Testis (tissue), 5 donors: ENCODE data around the gene CDH23. TPM values are rescaled to one million over a fixed set of nuclear protein-coding genes. Genes with fewer than 3 reads are reported as not detected.

Source experiments
- DNase-seq: peaks from one replicate; pipeline ENCODE4 v3.0.0-alpha.2; 2019
- H3K27ac ChIP-seq, 2 donors: fragments of 200-600 bp; sonication (generic); one replicate each; pipeline ENCODE4 v1.5.1; 2019
- H3K27me3 ChIP-seq: fragments of 200-600 bp; sonication (generic); one replicate; pipeline ENCODE4 v1.5.1; 2019
- H3K36me3 ChIP-seq: fragments of 200-600 bp; sonication (generic); one replicate; pipeline ENCODE4 v1.5.1; 2017; ENCODE audit warnings: low read depth; ENCODE audit errors: missing control alignments
- H3K4me1 ChIP-seq: fragments of 200-600 bp; sonication (generic); one replicate; pipeline ENCODE4 v1.5.1; 2019
- H3K4me3 ChIP-seq, 2 donors: fragments of 200-600 bp; sonication (generic); one replicate each; pipeline ENCODE4 v1.5.1; 2017 to 2019
- H3K9me3 ChIP-seq: fragments of 200-600 bp; sonication (generic); one replicate; pipeline ENCODE4 v1.5.1; 2017
- CTCF ChIP-seq, 3 experiments: fragments of 450-650 bp in 2 of 3; fragments of 200-600 bp in 1 of 3; sonication (generic) in 1 of 3; IDR thresholded peaks; one replicate each; pipeline ENCODE4 v1.5.1; 2016 to 2019; ENCODE audit warnings: antibody characterized with exemption in 3 of 3, mild to moderate bottlenecking in 2 of 3, moderate library complexity in 1 of 3
- POLR2A ChIP-seq: fragments of 450-650 bp; IDR thresholded peaks from one replicate; pipeline ENCODE4 v1.6.1; 2017; ENCODE audit warnings: antibody characterized with exemption, mild to moderate bottlenecking, moderate library complexity
- WGBS, 2 donors: methylation state at CpG; one replicate each; pipeline ENCODE4 v1.1.5; 2018; 5-methylcytosine and 5-hydroxymethylcytosine counted together
- intact Hi-C: fragments of 100-400 bp; cut with DNase I; formaldehyde crosslinking; loops from one replicate; pipeline ENCODE4 v1.15.1; 2023; ENCODE audit warnings: low total_unique reads
- long read RNA-seq, 2 donors: transcript quantifications; one replicate each; lab custom pipeline, GENCODE V29; 2026
- polyA plus RNA-seq: library from polyadenylated mRNA; stranded (reverse); fragments of 350-450 nt; fragmentation: Illumina TruSeq; extraction: RNeasy Lipid Tissue Mini Kit (QIAGEN cat#74804); gene quantifications from one replicate; pipeline ENCODE4 v1.2.3, GENCODE V29; 2014; ENCODE audit warnings: low read depth, low replicate concordance; ENCODE audit not compliant: insufficient read depth
- total RNA-seq, 2 donors: library from RNA; depleted of rRNA; stranded (reverse); fragments of >200 nt; gene quantifications; one replicate each; pipeline ENCODE4 v1.2.3, GENCODE V29; 2016

The CDH23 gene
- total RNA-seq (100 to 1,000 TPM in 1 of 2 donors, 10 to 100 TPM in 1; 81.7 to 125 TPM), polyA plus RNA-seq (29.8 TPM)
- long read RNA-seq, donor 1, full-length matches to known transcripts, result 1 of 754 reads
- long read RNA-seq, donor 1, partial matches to known transcripts, result 389 of 754 reads
- long read RNA-seq, donor 1, other reads (novel, unspliced or antisense), result 364 of 754 reads
- long read RNA-seq, donor 2, result 0 reads

- Histone ChIP-seq H3K4me1 (peaks cover 11% of the 10 kb centered on the region), H3K4me3 (peak within 1 kb of the TSS; percentile 55 to 64), H3K9me3 (no peaks in the 10 kb centered on the region), H3K27me3 (no peaks in the 10 kb centered on the region), H3K36me3 (no peaks in the 10 kb centered on the region), H3K27ac (peak within 1 kb of the TSS; percentile 63 to 69)
- DNase-seq, result peak; percentile 73
- TF ChIP-seq CTCF (IDR thresholded peaks at IDR 0.05), result no peak
- no peak for TF ChIP-seq POLR2A
- WGBS, 2 donors, result 0% methylated on average over 6 to 86 of the region's 91 CpGs
- intact Hi-C loops, result loop anchor here (5.0 to 10.0 kb wide), 2 partner anchors 175 to 418 kb away; no protein-coding TSS in a partner anchor
Observed at GRCh38 chr10:71396711-71397295, at the start of gene CDH23. CDH23 (plus strand) TSS chr10:71396920; CDS start chr10:71439832, 42,912 bp downstream.

GRCh38 chr10:71347587-71348395 is 48.9 kb upstream of the CDH23 start:
- Histone ChIP-seq H3K4me3 (no peak overlapping the region), H3K9me3 (no peaks in the 10 kb centered on the region), H3K36me3 (no peaks in the 10 kb centered on the region), H3K4me1 (no peaks in the 10 kb centered on the region), H3K27ac (no peak overlapping the region), H3K27me3 (no peaks in the 10 kb centered on the region)
- DNase-seq, result no peak
- 90 to 91% methylated on average over 13 to 14 of the region's 14 CpGs for WGBS, 2 donors
- intact Hi-C loops, result no loop called here
- TF ChIP-seq CTCF (IDR thresholded peaks at IDR 0.05) (no peak), POLR2A (no peak)

- WGBS, 2 donors, result 100% methylated on average over 1 of the region's 1 CpG
- H3K4me3 ChIP-seq, result no peak overlapping the region
- intact Hi-C loops, result no loop called here
- H3K27ac ChIP-seq, result no peak overlapping the region
- no peak for DNase-seq
- H3K9me3 ChIP-seq, result no peaks in the 10 kb centered on the region
- TF ChIP-seq POLR2A, result no peak
- TF ChIP-seq CTCF (IDR thresholded peaks at IDR 0.05), result no peak
- H3K27me3 ChIP-seq, result no peaks in the 10 kb centered on the region
- no peaks in the 10 kb centered on the region for H3K4me1 ChIP-seq
- no peaks in the 10 kb centered on the region for H3K36me3 ChIP-seq
Observed at GRCh38 chr10:71348850-71349249, 47.9 kb upstream of the CDH23 start.

GRCh38 chr10:71349406-71349805 is 47.3 kb upstream of the CDH23 start:
- intact Hi-C loops, result no loop called here
- no peak overlapping the region for H3K4me3 ChIP-seq
- no peaks in the 10 kb centered on the region for H3K36me3 ChIP-seq
- H3K4me1 ChIP-seq, result no peaks in the 10 kb centered on the region
- 96% methylated on average over 7 of the region's 7 CpGs for WGBS, 2 donors
- H3K27ac ChIP-seq, result no peak overlapping the region
- no peak for DNase-seq
- no peak for TF ChIP-seq CTCF (IDR thresholded peaks at IDR 0.05)
- TF ChIP-seq POLR2A, result no peak
- H3K27me3 ChIP-seq, result no peaks in the 10 kb centered on the region
- H3K9me3 ChIP-seq, result no peaks in the 10 kb centered on the region
